ENCODE data around the gene STAU1. TPM values are rescaled to one million over a fixed set of nuclear protein-coding genes. Genes with fewer than 3 reads are reported as not detected.

Gene STAU1
- 90.8 and 93.2 TPM in 2 replicates for polyA plus RNA-seq (2013)

GRCh38 chr20:49187851-49188641 lies at the start of gene STAU1:
TSS of gene STAU1 (minus strand) at chr20:49188334. CDS start at chr20:49166201, 22,133 bp downstream.
- no CpG with 5 or more reads among the region's 89 CpGs for WGBS (ENCODE audit: extremely low coverage, insufficient coverage, insufficient read length)
- no peak within 1 kb of the TSS for H2BK12ac ChIP-seq (ENCODE audit: low read length)
- H2BK5ac ChIP-seq (ENCODE audit: low read depth, low read length, poor library complexity), result peak within 1 kb of the TSS; percentile 96
- peak within 1 kb of the TSS; percentile 89 for H4K12ac ChIP-seq (ENCODE audit: low read depth, low read length)
- H3K36me3 ChIP-seq (ENCODE audit: control insufficient read depth in 1 of 2, insufficient read depth in 2 of 2, low read length in 2 of 2), result peaks cover 2 to 5% of the 10 kb centered on the region in 2 experiments
- H2AFZ ChIP-seq (ENCODE audit: insufficient read depth, low read length, poor library complexity), result peak within 1 kb of the TSS; percentile 98
- peak within 1 kb of the TSS; percentile 94 for H4K91ac ChIP-seq (ENCODE audit: low read depth, low read length)
- peak within 1 kb of the TSS; percentile 95 for H3K4me2 ChIP-seq (ENCODE audit: low read length)
- peak within 1 kb of the TSS; percentile 97 for H3K18ac ChIP-seq (ENCODE audit: low read length)
- peak within 1 kb of the TSS; percentile 85 for H3K9ac ChIP-seq (ENCODE audit: low read length)
- H3K27me3 ChIP-seq (ENCODE audit: insufficient read depth, low read length), result no peaks in the 10 kb centered on the region
- peak within 1 kb of the TSS; percentile 96 for H3K14ac ChIP-seq (ENCODE audit: low read length)
- no peak within 1 kb of the TSS for H2AK5ac ChIP-seq (ENCODE audit: low read length)
- H3K9me3 ChIP-seq (ENCODE audit: insufficient read depth, low read depth, low read length), result no peaks in the 10 kb centered on the region
- H3K23ac ChIP-seq (ENCODE audit: low read length), result peak within 1 kb of the TSS; percentile 25
- H4K8ac ChIP-seq (ENCODE audit: low read depth, low read length), result peak within 1 kb of the TSS; percentile 95
- peaks cover 21% of the 10 kb centered on the region for H3K79me2 ChIP-seq (ENCODE audit: control insufficient read depth, insufficient read depth, low read length, poor library complexity)
- H3K79me1 ChIP-seq (ENCODE audit: low read length), result peaks cover 8% of the 10 kb centered on the region
- H2BK120ac ChIP-seq (ENCODE audit: insufficient read depth, low read length, poor library complexity), result peak within 1 kb of the TSS; percentile 87
- peak within 1 kb of the TSS; percentile 88 for H3K27ac ChIP-seq (ENCODE audit: low read depth, low read length)
- peak; percentile 97 to 98 for DNase-seq
- H3K4ac ChIP-seq (ENCODE audit: low read depth, low read length), result peak within 1 kb of the TSS; percentile 95
- no peaks in the 10 kb centered on the region for H3K4me1 ChIP-seq (ENCODE audit: control insufficient read depth in 1 of 2, insufficient read depth in 2 of 2, low read length in 2 of 2)
- H3K4me3 ChIP-seq (ENCODE audit: low read depth, low read length), result peak within 1 kb of the TSS; percentile 89

- Histone ChIP-seq H3K23ac (ENCODE audit: low read length) (no peak overlapping the region), H3K79me1 (ENCODE audit: low read length) (no peaks in the 10 kb centered on the region), H4K12ac (ENCODE audit: low read depth, low read length) (no peak overlapping the region), H4K91ac (ENCODE audit: low read depth, low read length) (no peak overlapping the region), H2BK120ac (ENCODE audit: insufficient read depth, low read length, poor library complexity) (no peak overlapping the region), H3K79me2 (ENCODE audit: control insufficient read depth, insufficient read depth, low read length, poor library complexity) (no peaks in the 10 kb centered on the region), H2BK12ac (ENCODE audit: low read length) (no peak overlapping the region), H3K27me3 (ENCODE audit: insufficient read depth, low read length) (no peaks in the 10 kb centered on the region), H2BK5ac (ENCODE audit: low read depth, low read length, poor library complexity) (no peak overlapping the region), H3K36me3 (ENCODE audit: control insufficient read depth in 1 of 2, insufficient read depth in 2 of 2, low read length in 2 of 2) (peaks cover 55 to 64% of the 10 kb centered on the region in 2 experiments), H3K4ac (ENCODE audit: low read depth, low read length) (no peak overlapping the region), H3K9ac (ENCODE audit: low read length) (no peak overlapping the region), H3K14ac (ENCODE audit: low read length) (no peak overlapping the region), H2AFZ (ENCODE audit: insufficient read depth, low read length, poor library complexity) (no peak overlapping the region), H3K9me3 (ENCODE audit: insufficient read depth, low read depth, low read length) (peaks cover 4% of the 10 kb centered on the region), H2AK5ac (ENCODE audit: low read length) (no peak overlapping the region), H4K8ac (ENCODE audit: low read depth, low read length) (no peak overlapping the region), H3K4me3 (ENCODE audit: low read depth, low read length) (no peak overlapping the region), H3K4me1 (ENCODE audit: control insufficient read depth in 1 of 2, insufficient read depth in 2 of 2, low read length in 2 of 2) (no peaks in the 10 kb centered on the region), H3K27ac (ENCODE audit: low read depth, low read length) (no peak overlapping the region), H3K18ac (ENCODE audit: low read length) (no peak overlapping the region), H3K4me2 (ENCODE audit: low read length) (no peak overlapping the region)
- no CpG with 5 or more reads among the region's 4 CpGs for WGBS (ENCODE audit: extremely low coverage, insufficient coverage, insufficient read length)
- DNase-seq, result no peak
Observed at GRCh38 chr20:49237531-49237930, 49.4 kb upstream of the STAU1 start.

GRCh38 chr20:49236301-49236700 lies 48.2 kb upstream of the STAU1 start:
- H3K27ac ChIP-seq (ENCODE audit: low read depth, low read length), result no peak overlapping the region
- no peak overlapping the region for H3K23ac ChIP-seq (ENCODE audit: low read length)
- H2BK12ac ChIP-seq (ENCODE audit: low read length), result no peak overlapping the region
- no peak overlapping the region for H4K91ac ChIP-seq (ENCODE audit: low read depth, low read length)
- no peak overlapping the region for H2AK5ac ChIP-seq (ENCODE audit: low read length)
- H3K9ac ChIP-seq (ENCODE audit: low read length), result no peak overlapping the region
- WGBS (ENCODE audit: extremely low coverage, insufficient coverage, insufficient read length), result no CpG with 5 or more reads among the region's 9 CpGs
- DNase-seq, result no peak
- peaks cover 52 to 58% of the 10 kb centered on the region in 2 experiments for H3K36me3 ChIP-seq (ENCODE audit: control insufficient read depth in 1 of 2, insufficient read depth in 2 of 2, low read length in 2 of 2)
- no peak overlapping the region for H3K14ac ChIP-seq (ENCODE audit: low read length)
- H3K27me3 ChIP-seq (ENCODE audit: insufficient read depth, low read length), result no peaks in the 10 kb centered on the region
- no peak overlapping the region for H2BK5ac ChIP-seq (ENCODE audit: low read depth, low read length, poor library complexity)
- no peak overlapping the region for H3K18ac ChIP-seq (ENCODE audit: low read length)
- H3K4me2 ChIP-seq (ENCODE audit: low read length), result no peak overlapping the region
- peaks cover 4 to 5% of the 10 kb centered on the region in 2 experiments for H3K4me1 ChIP-seq (ENCODE audit: control insufficient read depth in 1 of 2, insufficient read depth in 2 of 2, low read length in 2 of 2)
- H3K9me3 ChIP-seq (ENCODE audit: insufficient read depth, low read depth, low read length), result peaks cover 4% of the 10 kb centered on the region
- H2BK120ac ChIP-seq (ENCODE audit: insufficient read depth, low read length, poor library complexity), result no peak overlapping the region
- H2AFZ ChIP-seq (ENCODE audit: insufficient read depth, low read length, poor library complexity), result no peak overlapping the region
- H3K4me3 ChIP-seq (ENCODE audit: low read depth, low read length), result no peak overlapping the region
- H3K79me2 ChIP-seq (ENCODE audit: control insufficient read depth, insufficient read depth, low read length, poor library complexity), result no peaks in the 10 kb centered on the region
- H3K79me1 ChIP-seq (ENCODE audit: low read length), result no peaks in the 10 kb centered on the region
- no peak overlapping the region for H4K8ac ChIP-seq (ENCODE audit: low read depth, low read length)
- H4K12ac ChIP-seq (ENCODE audit: low read depth, low read length), result no peak overlapping the region
- no peak overlapping the region for H3K4ac ChIP-seq (ENCODE audit: low read depth, low read length)

GRCh38 chr20:49234831-49235230 lies 46.7 kb upstream of the STAU1 start:
- Histone ChIP-seq H3K4ac (ENCODE audit: low read depth, low read length) (no peak overlapping the region), H3K27ac (ENCODE audit: low read depth, low read length) (no peak overlapping the region), H3K4me1 (ENCODE audit: control insufficient read depth in 1 of 2, insufficient read depth in 2 of 2, low read length in 2 of 2) (peaks cover 9 to 17% of the 10 kb centered on the region in 2 experiments), H3K79me1 (ENCODE audit: low read length) (peaks cover 6% of the 10 kb centered on the region), H3K4me3 (ENCODE audit: low read depth, low read length) (no peak overlapping the region), H4K91ac (ENCODE audit: low read depth, low read length) (no peak overlapping the region), H3K14ac (ENCODE audit: low read length) (no peak overlapping the region), H3K79me2 (ENCODE audit: control insufficient read depth, insufficient read depth, low read length, poor library complexity) (no peaks in the 10 kb centered on the region), H2BK120ac (ENCODE audit: insufficient read depth, low read length, poor library complexity) (no peak overlapping the region), H2BK12ac (ENCODE audit: low read length) (no peak overlapping the region), H3K4me2 (ENCODE audit: low read length) (no peak overlapping the region), H3K18ac (ENCODE audit: low read length) (no peak overlapping the region), H2AFZ (ENCODE audit: insufficient read depth, low read length, poor library complexity) (no peak overlapping the region), H3K23ac (ENCODE audit: low read length) (no peak overlapping the region), H3K36me3 (ENCODE audit: control insufficient read depth in 1 of 2, insufficient read depth in 2 of 2, low read length in 2 of 2) (peaks cover 55 to 60% of the 10 kb centered on the region in 2 experiments), H2BK5ac (ENCODE audit: low read depth, low read length, poor library complexity) (no peak overlapping the region), H3K9ac (ENCODE audit: low read length) (peak overlapping the region; percentile 5), H4K12ac (ENCODE audit: low read depth, low read length) (no peak overlapping the region), H3K27me3 (ENCODE audit: insufficient read depth, low read length) (no peaks in the 10 kb centered on the region), H4K8ac (ENCODE audit: low read depth, low read length) (no peak overlapping the region), H2AK5ac (ENCODE audit: low read length) (no peak overlapping the region), H3K9me3 (ENCODE audit: insufficient read depth, low read depth, low read length) (peaks cover 5% of the 10 kb centered on the region)
- no CpG with 5 or more reads among the region's 6 CpGs for WGBS (ENCODE audit: extremely low coverage, insufficient coverage, insufficient read length)
- DNase-seq, result no peak
